Uterus (tissue), 2 donors: ENCODE data around the gene MDC1.

ENCODE experiments used
- POLR2A ChIP-seq, 2 donors: fragments of 450-650 bp; IDR thresholded peaks; one replicate each; pipeline ENCODE4 v1.6.1; 2016; ENCODE audit warnings: antibody characterized with exemption in 2 of 2, mild to moderate bottlenecking in 1 of 2, moderate library complexity in 1 of 2
- TF ChIP-seq, protein P1 (sequence below), 4 experiments: fragments of 200-600 bp in 2 of 4; fragments of 450-650 bp in 2 of 4; sonication (generic) in 2 of 4; IDR thresholded peaks; one replicate each; pipeline ENCODE4 v1.5.1; 2016 to 2019; ENCODE audit warnings: antibody characterized with exemption in 4 of 4, mild to moderate bottlenecking in 2 of 4, moderate library complexity in 1 of 4

DNA sequence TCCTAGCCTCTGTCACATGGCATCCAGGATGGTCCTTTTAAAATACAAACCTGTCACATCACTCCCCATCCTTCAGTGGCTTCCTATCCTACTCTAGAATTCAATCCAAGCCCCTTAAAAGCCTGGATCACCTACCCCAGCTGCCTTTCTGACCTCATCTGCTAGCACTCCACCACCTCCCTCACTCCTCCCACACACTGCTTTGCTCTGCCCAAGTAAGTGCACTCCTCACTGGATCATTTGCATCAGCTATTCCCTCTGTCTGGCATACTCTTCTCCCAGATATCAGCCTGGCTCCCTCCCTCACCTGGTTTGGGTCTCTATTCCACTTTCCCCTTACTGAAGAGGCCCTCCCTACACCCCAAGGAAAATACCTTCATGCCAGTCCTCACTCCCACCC is 59.6 kb downstream of the MDC1 start:
- no peak for TF ChIP-seq POLR2A (IDR thresholded peaks at IDR 0.05)
- TF ChIP-seq, protein P1, sequence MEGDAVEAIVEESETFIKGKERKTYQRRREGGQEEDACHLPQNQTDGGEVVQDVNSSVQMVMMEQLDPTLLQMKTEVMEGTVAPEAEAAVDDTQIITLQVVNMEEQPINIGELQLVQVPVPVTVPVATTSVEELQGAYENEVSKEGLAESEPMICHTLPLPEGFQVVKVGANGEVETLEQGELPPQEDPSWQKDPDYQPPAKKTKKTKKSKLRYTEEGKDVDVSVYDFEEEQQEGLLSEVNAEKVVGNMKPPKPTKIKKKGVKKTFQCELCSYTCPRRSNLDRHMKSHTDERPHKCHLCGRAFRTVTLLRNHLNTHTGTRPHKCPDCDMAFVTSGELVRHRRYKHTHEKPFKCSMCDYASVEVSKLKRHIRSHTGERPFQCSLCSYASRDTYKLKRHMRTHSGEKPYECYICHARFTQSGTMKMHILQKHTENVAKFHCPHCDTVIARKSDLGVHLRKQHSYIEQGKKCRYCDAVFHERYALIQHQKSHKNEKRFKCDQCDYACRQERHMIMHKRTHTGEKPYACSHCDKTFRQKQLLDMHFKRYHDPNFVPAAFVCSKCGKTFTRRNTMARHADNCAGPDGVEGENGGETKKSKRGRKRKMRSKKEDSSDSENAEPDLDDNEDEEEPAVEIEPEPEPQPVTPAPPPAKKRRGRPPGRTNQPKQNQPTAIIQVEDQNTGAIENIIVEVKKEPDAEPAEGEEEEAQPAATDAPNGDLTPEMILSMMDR (IDR thresholded peaks at IDR 0.05): no peak
